Measurements from ENCODE around the gene TNFRSF9. TPM values are rescaled to one million over a fixed set of nuclear protein-coding genes. Genes with fewer than 3 reads are reported as not detected.

The TNFRSF9 gene
- total and polyA plus RNA-seq, 2 of the 8 experiments (the other 6 are each of a cell fraction or from before 2014, with no cell fraction given) = not detected

GRCh38 chr1:7960867-7961215 is 20.2 kb upstream of the TNFRSF9 start:
- peaks cover 0 to 34% of the 10 kb centered on the region in 2 experiments; a peak in 2 of 4 replicates for H3K79me2 ChIP-seq (ENCODE audit: control insufficient read depth in 1 of 2, insufficient read depth in 2 of 2, low read length in 2 of 2)
- peak overlapping the region in 3 of 4 experiments; percentile 70 to 73 (median 70); a peak in 6 of 7 replicates for H3K9ac ChIP-seq (replicated peaks in 1 of 4; ENCODE audit: extremely low read depth in 1 of 4, low read depth in 3 of 4, low read length in 3 of 4)
- H2AFZ ChIP-seq (ENCODE audit: low read length) = no peak overlapping the region
- H4K91ac ChIP-seq (replicated peaks; ENCODE audit: insufficient read length, low read length) = peak overlapping the region; percentile 25
- no peaks in the 10 kb centered on the region for H3K27me3 ChIP-seq (replicated peaks in 1 of 4; ENCODE audit: control insufficient read depth in 3 of 4, extremely low read depth in 1 of 4, insufficient read depth in 3 of 4, low read length in 3 of 4)
- no peak overlapping the region for H2BK20ac ChIP-seq (ENCODE audit: low read length)
- no peak overlapping the region for H2BK120ac ChIP-seq (replicated peaks; ENCODE audit: low read depth, low read length)
- H4K5ac ChIP-seq (ENCODE audit: insufficient read length, low read depth, low read length) = peak overlapping the region; percentile 85
- H3K14ac ChIP-seq (ENCODE audit: insufficient read length) = no peak overlapping the region
- TF ChIP-seq TBP (IDR thresholded peaks at IDR 0.05; ENCODE audit: low read depth, low read length) (no peak), CHD2 (IDR thresholded peaks at IDR 0.05; ENCODE audit: low read length) (no peak), TAF1 (IDR thresholded peaks at IDR 0.05; ENCODE audit: low read depth, low read length) (no peak), MAX (IDR thresholded peaks at IDR 0.05) (no peak)
- H4K20me1 ChIP-seq (replicated peaks in 1 of 2; ENCODE audit: control insufficient read depth in 1 of 2, insufficient read depth in 2 of 2, low read length in 2 of 2) = no peaks in the 10 kb centered on the region
- peak overlapping the region; percentile 72; the same call in 1 of the 2 replicates for H2BK5ac ChIP-seq (ENCODE audit: low read depth, low read length)
- no peak overlapping the region for H2AK5ac ChIP-seq (ENCODE audit: low read depth, low read length)
- peaks cover 11 to 22% (median 18%) of the 10 kb centered on the region in 4 experiments for H3K36me3 ChIP-seq (ENCODE audit: control insufficient read depth in 2 of 4, insufficient read depth in 4 of 4, low read length in 3 of 4)
- peak overlapping the region; percentile 79; the same call in 1 of the 2 replicates for H3K18ac ChIP-seq (ENCODE audit: extremely low read depth, low read length)
- H3K4me1 ChIP-seq (replicated peaks in 1 of 4; ENCODE audit: control insufficient read depth in 3 of 4, insufficient read depth in 4 of 4, low read length in 3 of 4) = peaks cover 0 to 2% (median 0%) of the 10 kb centered on the region in 4 experiments; a peak in 1 of 7 replicates
- peak overlapping the region; percentile 67 for H3K56ac ChIP-seq (replicated peaks; ENCODE audit: insufficient read length, low read depth, low read length)
- peak overlapping the region; percentile 49 to 61 for H3K4me2 ChIP-seq (ENCODE audit: insufficient read depth in 1 of 2, low read depth in 2 of 2, low read length in 2 of 2)
- H2BK12ac ChIP-seq (ENCODE audit: low read depth, low read length) = no peak overlapping the region
- no peak overlapping the region for H4K8ac ChIP-seq (ENCODE audit: extremely low read depth, insufficient read depth, low read length)
- no peak overlapping the region for H3K4ac ChIP-seq (replicated peaks; ENCODE audit: insufficient read length, low read depth, low read length)
- H3K4me3 ChIP-seq (ENCODE audit: extremely low read depth in 1 of 4, insufficient read depth in 2 of 4, low read depth in 3 of 4, low read length in 4 of 4) = peak overlapping the region; percentile 66 to 84 (median 81)
- peak overlapping the region; percentile 54; the same call in 1 of the 2 replicates for H3K27ac ChIP-seq (ENCODE audit: low read depth, low read length)
- no peak overlapping the region for H2BK15ac ChIP-seq (ENCODE audit: low read length)
- CTCF ChIA-PET (ENCODE audit: partially characterized antibody) = interaction anchor here (0.7 to 6.6 kb wide), 3 partner anchors 15 to 57 kb away, joined by 3 to 38 read pairs (median 3); partner anchors contain the start of gene TNFRSF9
- WGBS, 2 experiments (ENCODE audit: extremely low coverage in 1 of 2, insufficient coverage in 1 of 2, insufficient read length in 1 of 2, insufficient replicate concordance in 2 of 2, low coverage in 1 of 2, low lambda C conversion rate in 2 of 2, missing lambda C conversion rate in 1 of 2) = 15% methylated on average over 3 of the region's 3 CpGs; no CpG with 5 or more reads in 1 of the 2 experiments
- H3K79me1 ChIP-seq (ENCODE audit: low read depth, low read length) = no peaks in the 10 kb centered on the region; the same call in 1 of the 2 replicates
- no peak overlapping the region for H3K23ac ChIP-seq (ENCODE audit: insufficient read length)
- DNase-seq (ENCODE audit: low read depth in 1 of 2, low spot score in 2 of 2) (no peak), FAIRE-seq (no peak)
- POLR2A ChIA-PET (ENCODE audit: partially characterized antibody) = interaction anchor here (0.6 to 1.6 kb wide), 7 partner anchors 13 to 55 kb away, joined by 3 to 7 read pairs (median 4); no protein-coding TSS in a partner anchor
- H3K23me2 ChIP-seq (ENCODE audit: low read depth, low read length) = no peaks in the 10 kb centered on the region
- no peaks in the 10 kb centered on the region for H3K9me3 ChIP-seq (ENCODE audit: insufficient read depth in 2 of 2, low read depth in 1 of 2, low read length in 1 of 2)

All from H1 (cell line).